Measurements from ENCODE around the gene PRSS1.
"Not testable (repeated sequence)": the region's sequence is repeated elsewhere in the genome, so short reads cannot be mapped to it uniquely, and the experiment has no call there.

Gene PRSS1

GRCh38 chr7:142776206-142776844 lies 27.1 kb downstream of the PRSS1 start:
- no peak overlapping the region for H3K9ac ChIP-seq (ENCODE audit: low read depth, low read length)
- H3K9me3 ChIP-seq (ENCODE audit: insufficient read depth, low read depth, low read length): no peaks in the 10 kb centered on the region; the same call in 1 of the 2 replicates
- H3K4me1 ChIP-seq (ENCODE audit: insufficient read depth, low read length): no peaks in the 10 kb centered on the region
- H3K27me3 ChIP-seq (ENCODE audit: insufficient read depth, low read length): no peaks in the 10 kb centered on the region
- H3K4me3 ChIP-seq (ENCODE audit: low read length): no peak overlapping the region
- H3K27ac ChIP-seq (ENCODE audit: low read length): no peak overlapping the region
- no peaks in the 10 kb centered on the region for H3K36me3 ChIP-seq (ENCODE audit: insufficient read depth, low read depth, low read length)

DNA sequence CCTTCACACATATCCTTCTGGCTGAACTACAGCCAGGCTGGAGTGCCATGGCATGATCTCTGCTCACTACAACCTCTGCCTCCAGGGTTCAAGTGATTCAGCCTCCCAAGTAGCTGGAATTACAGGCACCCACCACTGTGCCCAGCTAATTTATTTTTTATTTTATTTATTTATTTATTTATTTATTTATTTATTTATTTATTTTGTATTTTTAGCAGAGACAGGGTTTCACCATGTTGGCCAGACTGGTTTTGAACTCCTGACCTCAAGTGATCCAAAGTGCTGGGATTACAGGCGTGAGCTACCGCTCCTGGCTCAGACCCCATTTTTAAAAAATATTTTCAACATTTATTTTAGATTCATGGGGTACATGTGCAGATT lies 27.6 kb downstream of the PRSS1 start:
- not testable (repeated sequence) for H3K4me3 ChIP-seq (ENCODE audit: low read length); H3K4me1 ChIP-seq (ENCODE audit: insufficient read depth, low read length); H3K9ac ChIP-seq (ENCODE audit: low read depth, low read length); H3K9me3 ChIP-seq (ENCODE audit: insufficient read depth, low read depth, low read length); H3K27ac ChIP-seq (ENCODE audit: low read length); H3K36me3 ChIP-seq (ENCODE audit: insufficient read depth, low read depth, low read length); H3K27me3 ChIP-seq (ENCODE audit: insufficient read depth, low read length)

- Histone ChIP-seq H3K27me3 (ENCODE audit: insufficient read depth, low read length) (no peaks in the 10 kb centered on the region), H3K9ac (ENCODE audit: low read depth, low read length) (no peak overlapping the region), H3K36me3 (ENCODE audit: insufficient read depth, low read depth, low read length) (no peaks in the 10 kb centered on the region), H3K27ac (ENCODE audit: low read length) (no peak overlapping the region), H3K4me3 (ENCODE audit: low read length) (no peak overlapping the region), H3K4me1 (ENCODE audit: insufficient read depth, low read length) (no peaks in the 10 kb centered on the region), H3K9me3 (ENCODE audit: insufficient read depth, low read depth, low read length) (no peaks in the 10 kb centered on the region; the same call in 1 of the 2 replicates)
Measured at GRCh38 chr7:142777318-142777717, 28.0 kb downstream of the PRSS1 start.

DNA sequence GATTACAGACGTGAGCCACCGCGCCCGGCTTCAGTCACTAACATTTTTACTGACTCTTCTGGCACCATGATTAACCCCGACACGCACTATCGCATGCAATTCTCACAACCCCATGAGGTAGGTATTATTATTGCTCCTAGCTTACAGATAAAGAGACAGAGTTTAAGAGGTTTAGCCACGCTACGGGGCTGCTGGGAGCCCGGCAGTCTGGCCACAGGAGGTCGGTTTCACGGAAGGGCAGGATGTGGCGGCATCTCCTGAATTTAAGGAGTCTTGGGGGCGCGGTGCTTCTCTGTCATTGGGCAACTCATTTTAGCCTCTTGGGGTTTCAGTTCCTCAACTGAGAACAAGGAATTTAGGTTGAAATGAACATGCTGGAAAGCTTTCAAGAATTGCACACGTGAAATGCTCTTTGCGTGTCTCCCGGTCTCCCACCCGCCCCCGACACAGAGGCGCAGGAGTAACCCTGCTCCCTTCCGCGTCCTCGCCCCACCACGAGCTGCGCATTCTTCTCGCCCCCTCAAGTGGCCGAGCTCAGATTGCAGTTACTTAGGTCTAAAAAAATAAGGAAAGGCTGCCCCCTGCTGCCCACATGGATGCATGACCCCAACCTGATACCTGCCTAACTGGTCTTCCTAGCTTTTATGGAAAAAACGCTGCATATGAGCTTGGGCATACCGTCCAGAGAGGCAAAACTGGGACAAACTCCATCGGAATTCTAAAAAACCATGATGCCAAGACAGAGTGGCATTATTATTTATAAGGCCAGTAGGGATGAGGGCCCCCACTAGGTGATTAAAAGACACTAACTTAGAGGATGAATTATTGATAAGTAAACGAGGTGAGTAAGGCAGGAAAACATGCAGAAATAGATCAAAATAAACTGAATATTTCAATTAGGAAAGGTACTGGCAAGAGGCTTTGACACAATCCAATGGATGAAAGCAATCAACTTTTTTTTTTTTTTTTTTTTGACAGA lies 33.9 kb downstream of the PRSS1 start:
- no peaks in the 10 kb centered on the region for H3K36me3 ChIP-seq (ENCODE audit: insufficient read depth, low read depth, low read length)
- 0 out of 2 replicates have a peak, but pooled peaks cover 3% of the 10 kb centered on the region for H3K27me3 ChIP-seq (ENCODE audit: insufficient read depth, low read length)
- peak overlapping the region; percentile 62 for H3K4me3 ChIP-seq (ENCODE audit: low read length)
- H3K9me3 ChIP-seq (ENCODE audit: insufficient read depth, low read depth, low read length): no peaks in the 10 kb centered on the region
- no peaks in the 10 kb centered on the region for H3K4me1 ChIP-seq (ENCODE audit: insufficient read depth, low read length)
- no peak overlapping the region for H3K27ac ChIP-seq (ENCODE audit: low read length)
- peak overlapping the region; percentile 39; the same call in 1 of the 2 replicates for H3K9ac ChIP-seq (ENCODE audit: low read depth, low read length)

- H3K4me1 ChIP-seq (ENCODE audit: insufficient read depth, low read length): no peaks in the 10 kb centered on the region
- no peak overlapping the region for H3K9ac ChIP-seq (ENCODE audit: low read depth, low read length)
- H3K27me3 ChIP-seq (ENCODE audit: insufficient read depth, low read length): 0 out of 2 replicates have a peak, but pooled peaks cover 3% of the 10 kb centered on the region
- H3K36me3 ChIP-seq (ENCODE audit: insufficient read depth, low read depth, low read length): no peaks in the 10 kb centered on the region
- H3K4me3 ChIP-seq (ENCODE audit: low read length): no peak overlapping the region
- no peaks in the 10 kb centered on the region for H3K9me3 ChIP-seq (ENCODE audit: insufficient read depth, low read depth, low read length)
- H3K27ac ChIP-seq (ENCODE audit: low read length): no peak overlapping the region
Measured at GRCh38 chr7:142784096-142784495, 34.8 kb downstream of the PRSS1 start.

DNA sequence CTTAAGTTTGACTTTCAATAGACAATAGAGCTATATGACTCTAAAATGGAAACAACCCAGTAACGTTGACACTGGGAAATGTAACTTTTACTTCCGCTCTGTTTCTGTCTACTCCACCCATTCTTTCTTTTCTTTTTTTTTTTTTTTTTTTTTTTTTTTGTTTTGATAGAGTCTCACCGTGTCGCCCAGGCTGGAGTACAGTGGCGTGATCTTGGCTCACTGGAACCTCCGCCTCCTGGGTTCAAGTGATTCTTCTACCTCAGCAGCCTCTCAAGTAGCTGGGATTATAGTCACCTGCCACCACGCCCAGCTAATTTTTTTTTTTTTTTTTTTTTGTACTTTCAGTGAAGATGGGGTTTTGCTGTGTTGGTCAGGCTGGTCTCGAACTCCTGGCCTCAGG lies 35.4 kb downstream of the PRSS1 start:
- Histone ChIP-seq H3K4me1 (ENCODE audit: insufficient read depth, low read length) (no peaks in the 10 kb centered on the region), H3K9ac (ENCODE audit: low read depth, low read length) (no peak overlapping the region), H3K27me3 (ENCODE audit: insufficient read depth, low read length) (0 out of 2 replicates have a peak, but pooled peaks cover 3% of the 10 kb centered on the region), H3K27ac (ENCODE audit: low read length) (no peak overlapping the region), H3K9me3 (ENCODE audit: insufficient read depth, low read depth, low read length) (no peaks in the 10 kb centered on the region), H3K4me3 (ENCODE audit: low read length) (no peak overlapping the region), H3K36me3 (ENCODE audit: insufficient read depth, low read depth, low read length) (no peaks in the 10 kb centered on the region)

GRCh38 chr7:142785841-142786250 lies 36.6 kb downstream of the PRSS1 start:
- Histone ChIP-seq H3K27me3 (ENCODE audit: insufficient read depth, low read length) (0 out of 2 replicates have a peak, but pooled peaks cover 3% of the 10 kb centered on the region), H3K4me3 (ENCODE audit: low read length) (no peak overlapping the region), H3K9me3 (ENCODE audit: insufficient read depth, low read depth, low read length) (no peaks in the 10 kb centered on the region), H3K36me3 (ENCODE audit: insufficient read depth, low read depth, low read length) (no peaks in the 10 kb centered on the region), H3K27ac (ENCODE audit: low read length) (no peak overlapping the region), H3K4me1 (ENCODE audit: insufficient read depth, low read length) (no peaks in the 10 kb centered on the region), H3K9ac (ENCODE audit: low read depth, low read length) (no peak overlapping the region)

GRCh38 chr7:142787034-142787768 lies 37.9 kb downstream of the PRSS1 start:
- 0 out of 2 replicates have a peak, but pooled peaks cover 3% of the 10 kb centered on the region for H3K27me3 ChIP-seq (ENCODE audit: insufficient read depth, low read length)
- H3K9ac ChIP-seq (ENCODE audit: low read depth, low read length): no peak overlapping the region
- H3K27ac ChIP-seq (ENCODE audit: low read length): no peak overlapping the region
- no peaks in the 10 kb centered on the region for H3K36me3 ChIP-seq (ENCODE audit: insufficient read depth, low read depth, low read length)
- no peak overlapping the region for H3K4me3 ChIP-seq (ENCODE audit: low read length)
- no peaks in the 10 kb centered on the region for H3K4me1 ChIP-seq (ENCODE audit: insufficient read depth, low read length)
- H3K9me3 ChIP-seq (ENCODE audit: insufficient read depth, low read depth, low read length): no peaks in the 10 kb centered on the region

GRCh38 chr7:142787783-142788182 lies 38.5 kb downstream of the PRSS1 start:
- H3K27me3 ChIP-seq (ENCODE audit: insufficient read depth, low read length): peaks cover 7% of the 10 kb centered on the region; the same call in 1 of the 2 replicates
- H3K9me3 ChIP-seq (ENCODE audit: insufficient read depth, low read depth, low read length): no peaks in the 10 kb centered on the region
- no peak overlapping the region for H3K27ac ChIP-seq (ENCODE audit: low read length)
- H3K4me1 ChIP-seq (ENCODE audit: insufficient read depth, low read length): no peaks in the 10 kb centered on the region
- no peak overlapping the region for H3K4me3 ChIP-seq (ENCODE audit: low read length)
- H3K36me3 ChIP-seq (ENCODE audit: insufficient read depth, low read depth, low read length): no peaks in the 10 kb centered on the region
- no peak overlapping the region for H3K9ac ChIP-seq (ENCODE audit: low read depth, low read length)

- Histone ChIP-seq H3K27ac (ENCODE audit: low read length) (no peak overlapping the region), H3K4me1 (ENCODE audit: insufficient read depth, low read length) (no peaks in the 10 kb centered on the region), H3K9me3 (ENCODE audit: insufficient read depth, low read depth, low read length) (no peaks in the 10 kb centered on the region), H3K4me3 (ENCODE audit: low read length) (no peak overlapping the region), H3K36me3 (ENCODE audit: insufficient read depth, low read depth, low read length) (no peaks in the 10 kb centered on the region), H3K27me3 (ENCODE audit: insufficient read depth, low read length) (peaks cover 13% of the 10 kb centered on the region; the same call in 1 of the 2 replicates), H3K9ac (ENCODE audit: low read depth, low read length) (no peak overlapping the region)
Measured at GRCh38 chr7:142788303-142789289, 39.3 kb downstream of the PRSS1 start.

All from iPS-20b (cell line).